IMR-90 (cell line): ENCODE results near the gene CEP128. TPM values are rescaled to one million over a fixed set of nuclear protein-coding genes. Genes with fewer than 3 reads are reported as not detected.

ENCODE experiments used
- ATAC-seq: fragments of 200-7000 bp; cut with Tn5 transposase; 2 replicates; pipeline ENCODE4 v1.9.1; 2020; ENCODE audit warnings: low read depth, mild to moderate bottlenecking, moderate library complexity
- BruUV-seq: library from RNA; stranded (reverse); fragments of 400-500 nt; replicated peaks from 2 replicates; lab custom pipeline; 2021; lab: Mats Ljungman, UMichigan
- CTCF ChIA-PET: fragments of 300-600 bp; formaldehyde crosslinking; extraction: SDS; loops from one replicate; lab custom pipeline; 2021; ENCODE audit warnings: antibody characterized with exemption; lab: Yijun Ruan, JAX
- POLR2A ChIA-PET: fragments of 300-600 bp; sonication (Branson Sonifier 250); formaldehyde crosslinking; loops from one replicate; lab custom pipeline; 2022; ENCODE audit warnings: antibody characterized with exemption; ENCODE audit not compliant: unreplicated experiment; lab: Charles Lee
- DNase-seq: peaks from one replicate; pipeline ENCODE4 v3.0.0; 2013
- H2AFZ ChIP-seq: replicated peaks from 2 replicates; pipeline ENCODE3; 2013; ENCODE audit warnings: low read length, mild to moderate bottlenecking; ENCODE audit not compliant: poor library complexity
- H2AK5ac ChIP-seq: 2 replicates; pipeline ENCODE4 v1.6.1; 2013; ENCODE audit warnings: low read depth, low read length, inconsistent platforms
- H2AK9ac ChIP-seq: replicated peaks from 2 replicates; pipeline ENCODE3; 2013; ENCODE audit warnings: mild to moderate bottlenecking, low read depth, low read length, moderate library complexity; ENCODE audit not compliant: poor library complexity
- H2BK120ac ChIP-seq: 2 replicates; pipeline ENCODE4 v1.6.1; 2013; ENCODE audit warnings: low read depth, low read length, inconsistent platforms
- H2BK15ac ChIP-seq: 3 replicates; pipeline ENCODE4 v1.6.1; 2013; ENCODE audit warnings: low read depth, low read length, inconsistent platforms
- H2BK20ac ChIP-seq: 2 replicates; pipeline ENCODE4 v1.6.1; 2013; ENCODE audit warnings: low read depth, mild to moderate bottlenecking, inconsistent platforms, low read length, moderate library complexity
- H2BK5ac ChIP-seq: 2 replicates; pipeline ENCODE4 v1.6.1; 2013; ENCODE audit warnings: mild to moderate bottlenecking, low read depth, low read length, inconsistent platforms; ENCODE audit not compliant: poor library complexity, severe bottlenecking
- H3K14ac ChIP-seq: replicated peaks from 2 replicates; pipeline ENCODE4 v1.6.1; 2013; ENCODE audit warnings: low read depth, low read length, inconsistent platforms
- H3K18ac ChIP-seq: 2 replicates; pipeline ENCODE4 v1.6.1; 2013; ENCODE audit warnings: low read depth, low read length, control low read depth
- H3K23ac ChIP-seq: 2 replicates; pipeline ENCODE4 v1.6.1; 2013; ENCODE audit warnings: low read depth, low read length, inconsistent platforms
- H3K27ac ChIP-seq: 2 replicates; pipeline ENCODE4 v1.5.1; 2013; ENCODE audit warnings: mild to moderate bottlenecking, control low read depth, low read length; ENCODE audit not compliant: insufficient read depth
- H3K27me3 ChIP-seq: 2 replicates; pipeline ENCODE4 v1.6.1; 2013; ENCODE audit warnings: low read length; ENCODE audit not compliant: control insufficient read depth, insufficient read depth
- H3K36me3 ChIP-seq: 2 replicates; pipeline ENCODE4 v1.6.1; 2013; ENCODE audit warnings: low read length, mixed read lengths; ENCODE audit not compliant: control insufficient read depth, insufficient read depth
- H3K4ac ChIP-seq: 2 replicates; pipeline ENCODE4 v1.6.1; 2013; ENCODE audit warnings: low read depth, low read length, inconsistent platforms
- H3K4me1 ChIP-seq: 2 replicates; pipeline ENCODE4 v1.6.1; 2013; ENCODE audit warnings: low read length, mixed read lengths; ENCODE audit not compliant: control insufficient read depth, insufficient read depth
- H3K4me2 ChIP-seq: 2 replicates; pipeline ENCODE4 v1.6.1; 2013; ENCODE audit warnings: low read depth, mild to moderate bottlenecking, control low read depth, low read length, moderate library complexity
- H3K4me3 ChIP-seq: 2 replicates; pipeline ENCODE4 v1.5.1; 2013; ENCODE audit warnings: low read depth, mild to moderate bottlenecking, control low read depth, low read length, moderate library complexity; ENCODE audit not compliant: insufficient read depth
- H3K56ac ChIP-seq: 2 replicates; pipeline ENCODE4 v1.6.1; 2013; ENCODE audit warnings: low read length, inconsistent platforms; ENCODE audit not compliant: insufficient read depth; ENCODE audit errors: extremely low read depth
- H3K79me1 ChIP-seq, 2 experiments: 2 replicates each; pipeline ENCODE4 v1.6.1; 2013; ENCODE audit warnings: low read length in 2 of 2, inconsistent platforms in 1 of 2, low read depth in 1 of 2
- H3K9ac ChIP-seq: 2 replicates; pipeline ENCODE4 v1.6.1; 2013; ENCODE audit warnings: low read depth, low read length, control low read depth
- H3K9me1 ChIP-seq: 2 replicates; pipeline ENCODE4 v1.6.1; 2013; ENCODE audit warnings: low read length, inconsistent platforms; ENCODE audit not compliant: insufficient read depth
- H3K9me3 ChIP-seq: 2 replicates; pipeline ENCODE4 v1.6.1; 2013; ENCODE audit warnings: low read length; ENCODE audit not compliant: control insufficient read depth, insufficient read depth
- H4K20me1 ChIP-seq: 2 replicates; pipeline ENCODE4 v1.6.1; 2013; ENCODE audit warnings: low read length, inconsistent platforms; ENCODE audit not compliant: insufficient read depth
- H4K5ac ChIP-seq: 2 replicates; pipeline ENCODE4 v1.6.1; 2013; ENCODE audit warnings: mild to moderate bottlenecking, low read depth, low read length, control low read depth
- H4K8ac ChIP-seq, 2 experiments: 2 replicates each; pipeline ENCODE4 v1.6.1; 2013; ENCODE audit warnings: low read depth in 2 of 2, low read length in 2 of 2, control low read depth in 1 of 2, inconsistent platforms in 1 of 2
- H4K91ac ChIP-seq: 2 replicates; pipeline ENCODE4 v1.6.1; 2013; ENCODE audit warnings: low read depth, low read length, inconsistent platforms; ENCODE audit not compliant: insufficient read depth
- BHLHE40 ChIP-seq: fragments of 150-350 bp; IDR thresholded peaks from 2 replicates; pipeline ENCODE4 v1.6.1; 2016; ENCODE audit warnings: mild to moderate bottlenecking, low read depth, low read length
- CEBPB ChIP-seq: IDR thresholded peaks from 2 replicates; pipeline ENCODE4 v1.6.1; 2012; ENCODE audit warnings: low read depth, low read length, improper control_type of control experiment
- CTCF ChIP-seq: conservative IDR thresholded peaks from 2 replicates; pipeline ENCODE4 v1.5.1; 2012; ENCODE audit warnings: mild to moderate bottlenecking, low read depth, low read length, improper control_type of control experiment
- MAZ ChIP-seq: IDR thresholded peaks from 2 replicates; pipeline ENCODE4 v1.6.1; 2012; ENCODE audit warnings: low read depth, mild to moderate bottlenecking, low read length, improper control_type of control experiment, moderate library complexity, borderline replicate concordance
- NFE2L2 ChIP-seq: fragments of 150-350 bp; IDR thresholded peaks from 2 replicates; pipeline ENCODE4 v1.6.1; 2016; ENCODE audit warnings: low read depth, mild to moderate bottlenecking, low read length
- POLR2A ChIP-seq: IDR thresholded peaks from 2 replicates; pipeline ENCODE4 v1.6.1; 2012; ENCODE audit warnings: mild to moderate bottlenecking, low read depth, low read length
- RCOR1 ChIP-seq: IDR thresholded peaks from 2 replicates; pipeline ENCODE4 v1.6.1; 2012; ENCODE audit warnings: mild to moderate bottlenecking, low read length, improper control_type of control experiment; ENCODE audit not compliant: insufficient replicate concordance
- WGBS, 2 experiments: methylation state at CpG; one replicate each; pipeline versions ENCODE4 v1.1.5 to v1.1.7; 2013; ENCODE audit warnings: missing lambda C conversion rate in 2 of 2; ENCODE audit not compliant: insufficient read length in 1 of 2; ENCODE audit errors: extremely low coverage in 2 of 2; 5-methylcytosine and 5-hydroxymethylcytosine counted together
- dilution Hi-C: fragments of 300-500 bp; cut with HindIII; formaldehyde crosslinking; loops from one replicate; pipeline ENCODE4 v1.14.3; 2018; ENCODE audit warnings: low sequenced_read_pairs; ENCODE audit not compliant: unreplicated experiment
- in situ Hi-C: fragments of 300-500 bp; cut with MboI; formaldehyde crosslinking; loops from 3 replicates; pipeline ENCODE4 v1.14.3; 2019; ENCODE audit warnings: low sequenced_read_pairs, inconsistent platforms, mixed read lengths
- intact Hi-C: fragments of 100-400 bp; cut with micrococcal nuclease; formaldehyde crosslinking; loops from 2 replicates; pipeline ENCODE4 v1.10.0; 2022
- polyA plus RNA-seq, 3 experiments: library from polyadenylated mRNA; depleted of rRNA; stranded (reverse); fragments of >200 nt; gene quantifications; 2 replicates each; pipeline ENCODE4 v1.2.3, GENCODE V29; 2012; ENCODE audit warnings: low replicate concordance in 1 of 3
- total RNA-seq: library from RNA; depleted of rRNA; stranded (reverse); fragments of >200 nt; gene quantifications from 2 replicates; pipeline ENCODE4 v1.2.3, GENCODE V29; 2012

Gene CEP128
- total and polyA plus RNA-seq, 2 of the 4 experiments (the other 2 are of a cell fraction), result 1.9 to 5.7 TPM

- no peak overlapping the region for H2BK5ac ChIP-seq
- no peaks in the 10 kb centered on the region for H3K9me1 ChIP-seq
- H2AFZ ChIP-seq, result no peak overlapping the region
- H3K9ac ChIP-seq, result no peak overlapping the region
- no peak overlapping the region for H3K14ac ChIP-seq
- no peak overlapping the region for H3K4me2 ChIP-seq
- ATAC-seq (no peak), DNase-seq (no peak)
- H3K79me1 ChIP-seq, result no peaks in the 10 kb centered on the region
- no peak overlapping the region for H3K56ac ChIP-seq
- BruUV-seq, result no TSS peak
- no peak overlapping the region for H3K23ac ChIP-seq
- no peak overlapping the region for H4K91ac ChIP-seq
- ChIA-PET POLR2A (no interaction called here), CTCF (interaction anchor here (0.6 kb wide), 1 partner anchor 635 kb away, joined by 7 read pairs; no protein-coding TSS in a partner anchor)
- H2BK120ac ChIP-seq, result no peak overlapping the region
- H3K9me3 ChIP-seq, result no peaks in the 10 kb centered on the region
- H3K18ac ChIP-seq, result no peak overlapping the region
- no peak overlapping the region for H2AK5ac ChIP-seq
- WGBS, 2 experiments, result no CpG with 5 or more reads among the region's 2 CpGs
- H4K5ac ChIP-seq, result no peak overlapping the region
- in situ Hi-C loops (no loop called here), dilution Hi-C loops (no loop called here), intact Hi-C loops (no loop called here)
- H3K27ac ChIP-seq, result no peak overlapping the region
- H3K27me3 ChIP-seq, result no peaks in the 10 kb centered on the region
- H3K4ac ChIP-seq, result no peak overlapping the region
- no peak overlapping the region for H2BK15ac ChIP-seq
- no peak overlapping the region for H2AK9ac ChIP-seq
- H2BK20ac ChIP-seq, result no peak overlapping the region
- H4K8ac ChIP-seq, result no peak overlapping the region
- H3K4me1 ChIP-seq, result no peaks in the 10 kb centered on the region
- no peak for TF ChIP-seq BHLHE40
- TF ChIP-seq CEBPB, result no peak
- no peak for TF ChIP-seq CTCF
- TF ChIP-seq MAZ, result no peak
- no peak for TF ChIP-seq NFE2L2
- TF ChIP-seq RCOR1, result no peak
- no peak for TF ChIP-seq POLR2A
- no peaks in the 10 kb centered on the region for H4K20me1 ChIP-seq
- H3K36me3 ChIP-seq, result no peaks in the 10 kb centered on the region
- no peak overlapping the region for H3K4me3 ChIP-seq
Measured at GRCh38 chr14:80483331-80483730, 458.2 kb downstream of the CEP128 start.
